ENCODE measurements around the gene PDE12.

DNA sequence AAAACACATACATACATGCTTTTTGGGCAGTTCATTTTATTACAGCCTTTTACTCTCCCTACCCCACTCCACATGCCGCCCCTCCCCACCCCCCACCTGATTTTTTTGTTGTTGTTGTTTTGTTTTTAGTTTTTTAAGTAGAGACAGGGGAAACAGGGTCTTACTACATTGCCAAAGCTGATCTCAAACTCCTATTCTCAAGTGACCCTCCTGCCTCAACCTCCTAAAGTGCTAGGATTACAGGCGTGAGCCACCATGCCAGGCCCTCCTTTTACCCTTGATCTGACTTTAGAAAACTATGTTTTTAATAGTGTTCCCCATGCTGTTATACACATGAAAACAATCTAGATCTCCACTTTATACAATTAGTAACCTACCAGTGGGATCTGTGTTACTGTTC is 14.8 kb downstream of the PDE12 start:
- TF ChIP-seq, protein P1, sequence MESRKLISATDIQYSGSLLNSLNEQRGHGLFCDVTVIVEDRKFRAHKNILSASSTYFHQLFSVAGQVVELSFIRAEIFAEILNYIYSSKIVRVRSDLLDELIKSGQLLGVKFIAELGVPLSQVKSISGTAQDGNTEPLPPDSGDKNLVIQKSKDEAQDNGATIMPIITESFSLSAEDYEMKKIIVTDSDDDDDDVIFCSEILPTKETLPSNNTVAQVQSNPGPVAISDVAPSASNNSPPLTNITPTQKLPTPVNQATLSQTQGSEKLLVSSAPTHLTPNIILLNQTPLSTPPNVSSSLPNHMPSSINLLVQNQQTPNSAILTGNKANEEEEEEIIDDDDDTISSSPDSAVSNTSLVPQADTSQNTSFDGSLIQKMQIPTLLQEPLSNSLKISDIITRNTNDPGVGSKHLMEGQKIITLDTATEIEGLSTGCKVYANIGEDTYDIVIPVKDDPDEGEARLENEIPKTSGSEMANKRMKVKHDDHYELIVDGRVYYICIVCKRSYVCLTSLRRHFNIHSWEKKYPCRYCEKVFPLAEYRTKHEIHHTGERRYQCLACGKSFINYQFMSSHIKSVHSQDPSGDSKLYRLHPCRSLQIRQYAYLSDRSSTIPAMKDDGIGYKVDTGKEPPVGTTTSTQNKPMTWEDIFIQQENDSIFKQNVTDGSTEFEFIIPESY (IDR thresholded peaks at IDR 0.05; ENCODE audit: borderline replicate concordance, low read depth) = no peak
- TF ChIP-seq, protein P2, sequence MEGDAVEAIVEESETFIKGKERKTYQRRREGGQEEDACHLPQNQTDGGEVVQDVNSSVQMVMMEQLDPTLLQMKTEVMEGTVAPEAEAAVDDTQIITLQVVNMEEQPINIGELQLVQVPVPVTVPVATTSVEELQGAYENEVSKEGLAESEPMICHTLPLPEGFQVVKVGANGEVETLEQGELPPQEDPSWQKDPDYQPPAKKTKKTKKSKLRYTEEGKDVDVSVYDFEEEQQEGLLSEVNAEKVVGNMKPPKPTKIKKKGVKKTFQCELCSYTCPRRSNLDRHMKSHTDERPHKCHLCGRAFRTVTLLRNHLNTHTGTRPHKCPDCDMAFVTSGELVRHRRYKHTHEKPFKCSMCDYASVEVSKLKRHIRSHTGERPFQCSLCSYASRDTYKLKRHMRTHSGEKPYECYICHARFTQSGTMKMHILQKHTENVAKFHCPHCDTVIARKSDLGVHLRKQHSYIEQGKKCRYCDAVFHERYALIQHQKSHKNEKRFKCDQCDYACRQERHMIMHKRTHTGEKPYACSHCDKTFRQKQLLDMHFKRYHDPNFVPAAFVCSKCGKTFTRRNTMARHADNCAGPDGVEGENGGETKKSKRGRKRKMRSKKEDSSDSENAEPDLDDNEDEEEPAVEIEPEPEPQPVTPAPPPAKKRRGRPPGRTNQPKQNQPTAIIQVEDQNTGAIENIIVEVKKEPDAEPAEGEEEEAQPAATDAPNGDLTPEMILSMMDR (IDR thresholded peaks at IDR 0.05) = no peak
- TF ChIP-seq, protein P3, sequence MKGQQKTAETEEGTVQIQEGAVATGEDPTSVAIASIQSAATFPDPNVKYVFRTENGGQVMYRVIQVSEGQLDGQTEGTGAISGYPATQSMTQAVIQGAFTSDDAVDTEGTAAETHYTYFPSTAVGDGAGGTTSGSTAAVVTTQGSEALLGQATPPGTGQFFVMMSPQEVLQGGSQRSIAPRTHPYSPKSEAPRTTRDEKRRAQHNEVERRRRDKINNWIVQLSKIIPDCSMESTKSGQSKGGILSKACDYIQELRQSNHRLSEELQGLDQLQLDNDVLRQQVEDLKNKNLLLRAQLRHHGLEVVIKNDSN (IDR thresholded peaks at IDR 0.05; ENCODE audit: borderline replicate concordance, low read depth) = no peak
- TF ChIP-seq RXRA (IDR thresholded peaks at IDR 0.05; ENCODE audit: borderline replicate concordance, low read depth) (no peak), TEAD4 (IDR thresholded peaks at IDR 0.05; ENCODE audit: borderline replicate concordance, insufficient read depth) (no peak), JUND (IDR thresholded peaks at IDR 0.05) (no peak), RCOR1 (IDR thresholded peaks at IDR 0.05; ENCODE audit: low read length) (no peak), EZH2phosphoT487 (IDR thresholded peaks at IDR 0.05; ENCODE audit: borderline replicate concordance, low read depth) (no peak), FOXM1 (IDR thresholded peaks at IDR 0.05; ENCODE audit: low read depth) (no peak), POLR2AphosphoS5 (IDR thresholded peaks at IDR 0.05; ENCODE audit: low read depth, low read length) (no peak), RFX5 (IDR thresholded peaks at IDR 0.05; ENCODE audit: low read length) (no peak), ELF1 (IDR thresholded peaks at IDR 0.05) (no peak), TCF12 (IDR thresholded peaks at IDR 0.05) (no peak), SIN3A (IDR thresholded peaks at IDR 0.05; ENCODE audit: borderline replicate concordance, low read depth, low read length) (no peak)
